GM12864 (cell line): Measurements from ENCODE around the gene DGKI.

Experiments
- DNase-seq: peaks from one replicate; pipeline ENCODE4 v3.0.0-alpha.2; 2011; ENCODE audit warnings: low read depth
- H3K4me3 ChIP-seq: 2 replicates; pipeline ENCODE4 v1.5.1; 2011; ENCODE audit warnings: mild to moderate bottlenecking, low read depth, low read length, control low read depth
- TF ChIP-seq, protein P1 (sequence below): IDR thresholded peaks from 2 replicates; pipeline ENCODE4 v1.5.1; 2011; ENCODE audit warnings: low read depth, mild to moderate bottlenecking, moderate library complexity, low read length, control low read depth, inconsistent platforms; ENCODE audit errors: missing control alignments

Gene DGKI

DNA sequence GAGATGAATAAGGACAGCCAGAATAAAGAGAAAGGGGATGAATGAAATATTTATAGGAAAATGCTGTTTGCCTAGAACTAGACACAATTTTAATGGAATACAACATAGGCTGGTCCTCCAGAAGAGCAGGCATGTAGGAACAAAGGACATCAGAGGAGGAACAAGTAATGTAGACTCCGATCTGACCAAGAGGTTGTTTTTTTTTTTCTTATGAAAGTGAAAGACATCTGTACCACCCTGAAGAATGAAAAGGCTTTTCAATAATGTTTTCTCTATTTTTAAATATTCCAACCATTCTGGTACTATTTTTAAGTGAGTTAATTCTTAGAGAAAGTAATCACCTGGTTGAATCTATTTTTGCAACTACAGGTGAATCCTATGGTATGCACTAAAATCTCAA lies 366.4 kb downstream of the DGKI start:
- DNase-seq, result no peak
- TF ChIP-seq, protein P1, sequence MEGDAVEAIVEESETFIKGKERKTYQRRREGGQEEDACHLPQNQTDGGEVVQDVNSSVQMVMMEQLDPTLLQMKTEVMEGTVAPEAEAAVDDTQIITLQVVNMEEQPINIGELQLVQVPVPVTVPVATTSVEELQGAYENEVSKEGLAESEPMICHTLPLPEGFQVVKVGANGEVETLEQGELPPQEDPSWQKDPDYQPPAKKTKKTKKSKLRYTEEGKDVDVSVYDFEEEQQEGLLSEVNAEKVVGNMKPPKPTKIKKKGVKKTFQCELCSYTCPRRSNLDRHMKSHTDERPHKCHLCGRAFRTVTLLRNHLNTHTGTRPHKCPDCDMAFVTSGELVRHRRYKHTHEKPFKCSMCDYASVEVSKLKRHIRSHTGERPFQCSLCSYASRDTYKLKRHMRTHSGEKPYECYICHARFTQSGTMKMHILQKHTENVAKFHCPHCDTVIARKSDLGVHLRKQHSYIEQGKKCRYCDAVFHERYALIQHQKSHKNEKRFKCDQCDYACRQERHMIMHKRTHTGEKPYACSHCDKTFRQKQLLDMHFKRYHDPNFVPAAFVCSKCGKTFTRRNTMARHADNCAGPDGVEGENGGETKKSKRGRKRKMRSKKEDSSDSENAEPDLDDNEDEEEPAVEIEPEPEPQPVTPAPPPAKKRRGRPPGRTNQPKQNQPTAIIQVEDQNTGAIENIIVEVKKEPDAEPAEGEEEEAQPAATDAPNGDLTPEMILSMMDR, result no peak
- no peak overlapping the region for H3K4me3 ChIP-seq

DNA sequence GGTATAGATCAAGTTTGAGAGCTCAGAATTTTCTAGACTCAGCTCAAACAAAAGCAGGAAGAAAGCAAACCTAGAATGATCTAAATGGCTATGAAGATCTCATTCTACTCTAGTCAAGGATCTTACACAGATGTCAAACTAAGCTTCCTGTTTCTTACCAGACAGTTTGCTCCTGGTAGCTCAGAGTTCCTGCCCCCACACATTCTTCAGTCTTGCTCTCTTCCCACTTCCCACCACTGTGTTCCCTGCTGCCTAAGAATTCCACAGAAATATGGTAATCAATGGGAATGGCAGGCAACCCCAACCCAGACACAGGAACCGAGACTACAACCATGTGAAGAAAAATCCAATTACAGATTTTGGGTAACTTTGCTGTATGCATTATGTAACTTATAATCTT lies 369.8 kb downstream of the DGKI start:
- TF ChIP-seq, protein P1, result no peak
- no peak for DNase-seq
- no peak overlapping the region for H3K4me3 ChIP-seq

DNA sequence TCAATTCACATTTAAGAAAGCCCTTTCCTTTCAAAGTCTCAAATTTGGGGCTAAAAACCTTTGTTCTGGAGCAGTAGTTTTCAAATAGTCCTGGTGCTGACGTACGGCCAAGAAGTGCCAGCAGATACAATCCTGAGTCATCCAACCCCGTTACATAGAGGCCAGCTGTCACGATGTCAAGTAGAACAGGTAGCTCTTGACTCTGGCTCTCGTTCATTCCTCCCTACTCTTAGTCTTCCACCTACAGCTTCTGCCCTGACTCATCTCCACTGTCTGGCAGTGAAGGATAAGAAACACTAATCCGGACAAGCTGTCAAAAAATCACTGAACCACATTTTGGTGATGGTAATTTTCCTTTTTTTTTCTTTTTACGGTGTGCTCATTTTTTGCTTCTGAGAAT lies 370.8 kb downstream of the DGKI start:
- TF ChIP-seq, protein P1, result no peak
- no peak for DNase-seq
- H3K4me3 ChIP-seq, result no peak overlapping the region

DNA sequence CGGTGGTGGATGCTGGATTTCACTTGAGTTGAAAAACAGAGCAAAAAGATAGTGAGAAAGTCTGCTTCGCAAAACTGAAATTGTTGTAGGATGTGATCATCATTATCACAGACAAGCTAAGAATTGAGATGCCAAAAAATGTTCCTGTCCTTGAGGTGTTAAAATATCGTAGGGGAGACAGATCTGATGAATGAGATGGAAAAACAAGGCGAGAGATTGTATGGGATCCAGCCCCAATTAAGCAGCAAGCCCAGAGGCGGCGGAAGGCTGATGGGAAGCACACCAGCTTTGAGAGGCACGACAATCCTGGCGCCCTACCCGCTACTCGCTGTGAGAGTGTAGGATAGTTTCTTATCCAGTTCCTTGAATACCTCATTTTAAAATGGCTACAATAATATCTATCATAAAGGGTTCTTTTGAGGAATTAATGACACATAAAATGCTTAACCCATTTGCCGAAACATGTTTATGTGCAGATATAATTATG lies 372.2 kb downstream of the DGKI start:
- TF ChIP-seq, protein P1, result no peak
- H3K4me3 ChIP-seq, result no peak overlapping the region
- DNase-seq, result no peak

DNA sequence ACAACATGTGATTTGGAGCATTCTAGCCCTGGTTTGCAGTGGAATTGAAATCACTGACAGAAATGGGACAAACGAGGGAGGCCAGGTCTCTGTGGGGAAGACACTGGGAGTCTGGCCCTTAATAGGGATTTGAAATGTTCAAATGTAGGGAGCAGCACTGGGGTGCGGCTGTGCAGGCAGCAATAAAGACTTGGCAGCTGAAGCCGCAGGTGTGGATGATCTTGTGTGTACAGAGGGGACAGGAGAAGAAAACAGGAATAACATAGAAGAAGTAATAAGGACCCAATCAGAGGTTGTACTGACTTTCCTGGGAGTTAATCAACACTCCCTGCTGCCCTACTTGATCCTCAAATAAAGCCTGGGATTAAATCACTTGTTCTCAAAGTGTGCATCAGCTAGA lies 375.6 kb downstream of the DGKI start:
- H3K4me3 ChIP-seq, result no peak overlapping the region
- no peak for DNase-seq
- TF ChIP-seq, protein P1, result no peak

DNA sequence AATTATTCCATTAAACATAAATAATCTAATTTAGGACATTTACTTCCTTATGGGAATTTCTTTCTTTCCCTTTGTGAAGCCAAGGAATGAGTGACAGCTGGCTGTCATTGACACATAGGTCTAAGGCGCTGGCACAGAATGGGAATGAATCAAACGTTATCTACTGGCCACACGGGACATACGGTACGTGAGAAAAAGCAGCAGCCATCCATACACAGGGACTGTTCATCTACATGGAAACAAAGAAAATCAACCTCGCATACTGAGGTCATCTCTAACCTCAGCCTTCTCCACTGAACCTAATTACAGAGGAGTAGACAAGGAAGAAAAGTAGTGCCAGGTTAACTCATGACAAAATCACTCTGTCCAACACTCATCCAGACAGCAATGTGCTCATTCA lies 376.9 kb downstream of the DGKI start:
- TF ChIP-seq, protein P1, result no peak
- no peak overlapping the region for H3K4me3 ChIP-seq
- DNase-seq, result no peak

DNA sequence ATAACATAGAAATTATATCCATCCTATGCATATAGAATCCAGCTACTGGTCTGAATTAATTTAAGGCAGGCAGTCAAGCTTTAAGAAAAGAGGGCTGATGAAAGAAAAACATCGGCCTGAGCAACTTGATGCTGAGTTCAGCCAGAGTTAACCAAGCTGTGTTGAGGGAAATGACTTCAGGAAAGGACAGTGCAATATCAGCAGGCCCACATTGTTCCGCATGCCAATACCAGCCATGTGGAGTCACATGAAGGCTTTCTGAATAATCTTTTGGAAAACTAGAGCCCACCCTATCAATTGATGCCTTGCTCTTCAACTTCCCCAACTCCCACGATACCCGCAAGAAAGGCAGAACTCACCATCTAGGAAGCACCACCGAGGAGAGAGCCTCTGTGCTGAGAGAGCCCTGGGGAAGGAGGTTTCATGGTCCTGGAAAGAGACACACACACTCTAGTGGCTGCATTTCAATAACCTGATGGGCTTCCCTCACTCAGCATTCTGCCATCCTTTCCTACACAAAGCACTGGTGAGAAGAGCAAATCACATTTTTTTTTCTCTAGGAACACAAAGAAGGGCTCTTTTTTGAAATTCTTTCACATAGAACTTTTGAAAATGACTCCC lies 377.5 kb downstream of the DGKI start:
- DNase-seq, result no peak
- no peak overlapping the region for H3K4me3 ChIP-seq
- TF ChIP-seq, protein P1, result no peak
